ENCODE data around the gene NOTCH2.

DNA sequence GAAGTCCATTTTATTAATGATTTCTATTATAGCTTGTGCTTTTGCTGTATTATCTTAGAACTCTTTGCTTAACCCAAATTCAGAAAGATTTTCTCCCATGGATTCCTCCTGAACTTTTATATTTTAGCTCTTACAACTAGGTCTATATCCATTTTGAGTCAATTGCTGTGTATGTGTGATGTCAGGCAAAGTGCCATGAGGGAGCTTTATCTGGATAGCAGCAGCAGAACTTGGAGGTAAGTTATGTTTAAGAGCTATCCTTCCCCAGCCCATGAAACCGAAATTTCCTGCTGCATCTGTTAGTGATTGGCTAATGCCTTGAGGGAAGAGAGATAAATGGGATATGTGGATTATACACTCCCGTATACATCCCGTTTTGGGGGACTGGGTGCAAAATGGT lies 203.0 kb downstream of the NOTCH2 start:
- TF ChIP-seq, protein P1, sequence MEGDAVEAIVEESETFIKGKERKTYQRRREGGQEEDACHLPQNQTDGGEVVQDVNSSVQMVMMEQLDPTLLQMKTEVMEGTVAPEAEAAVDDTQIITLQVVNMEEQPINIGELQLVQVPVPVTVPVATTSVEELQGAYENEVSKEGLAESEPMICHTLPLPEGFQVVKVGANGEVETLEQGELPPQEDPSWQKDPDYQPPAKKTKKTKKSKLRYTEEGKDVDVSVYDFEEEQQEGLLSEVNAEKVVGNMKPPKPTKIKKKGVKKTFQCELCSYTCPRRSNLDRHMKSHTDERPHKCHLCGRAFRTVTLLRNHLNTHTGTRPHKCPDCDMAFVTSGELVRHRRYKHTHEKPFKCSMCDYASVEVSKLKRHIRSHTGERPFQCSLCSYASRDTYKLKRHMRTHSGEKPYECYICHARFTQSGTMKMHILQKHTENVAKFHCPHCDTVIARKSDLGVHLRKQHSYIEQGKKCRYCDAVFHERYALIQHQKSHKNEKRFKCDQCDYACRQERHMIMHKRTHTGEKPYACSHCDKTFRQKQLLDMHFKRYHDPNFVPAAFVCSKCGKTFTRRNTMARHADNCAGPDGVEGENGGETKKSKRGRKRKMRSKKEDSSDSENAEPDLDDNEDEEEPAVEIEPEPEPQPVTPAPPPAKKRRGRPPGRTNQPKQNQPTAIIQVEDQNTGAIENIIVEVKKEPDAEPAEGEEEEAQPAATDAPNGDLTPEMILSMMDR (IDR thresholded peaks at IDR 0.05): no peak
- TF ChIP-seq EZH2 (IDR thresholded peaks at IDR 0.05; ENCODE audit: borderline replicate concordance, insufficient read depth, low read depth, low read length, poor library complexity, severe bottlenecking): no peak
